ENCODE data around the gene DLL3.

- TF ChIP-seq EP300 (IDR thresholded peaks at IDR 0.05) (no peak), CTCF (IDR thresholded peaks at IDR 0.05) (no peak)
Measured at GRCh38 chr19:39496063-39496462, 2.7 kb upstream of the DLL3 start.
